Endothelial cell of umbilical vein (primary cell): ENCODE measurements around the gene KRT3. TPM values are rescaled to one million over a fixed set of nuclear protein-coding genes. Genes with fewer than 3 reads are reported as not detected.

ENCODE experiments used
- BruUV-seq: library from RNA; stranded (reverse); fragments of 400-500 nt; replicated peaks from 2 replicates; lab custom pipeline; 2021; lab: Mats Ljungman, UMichigan
- CTCF ChIA-PET: fragments of 300-600, 350-600 bp; sonication (Branson Sonifier 250); formaldehyde crosslinking; loops from one replicate; lab custom pipeline; 2021; ENCODE audit warnings: antibody characterized with exemption, inconsistent platforms; lab: Charles Lee
- POLR2A ChIA-PET: fragments of 300-600, 350-600 bp; sonication (Branson Sonifier 250); formaldehyde crosslinking; loops from one replicate; lab custom pipeline; 2021; ENCODE audit warnings: antibody characterized with exemption, inconsistent platforms; lab: Charles Lee
- DNase-seq: peaks from one replicate; pipeline ENCODE4 v3.0.0-alpha.2; 2011; ENCODE audit warnings: low read depth, low spot score
- FAIRE-seq: peaks from 2 replicates; lab custom pipeline; 2011; peaks lifted over from hg19 to GRCh38; lab: Jason Lieb, UNC
- H2AFZ ChIP-seq: 2 replicates; pipeline ENCODE4 v1.6.0; 2012; ENCODE audit warnings: low read depth, low read length, control low read depth, inconsistent platforms
- H3K27ac ChIP-seq: 2 replicates; pipeline ENCODE4 v1.5.1; 2011; ENCODE audit warnings: low read depth, mild to moderate bottlenecking, control low read depth, low read length, moderate library complexity; ENCODE audit not compliant: insufficient read depth
- H3K27me3 ChIP-seq, 2 experiments: 2 replicates each; pipeline versions ENCODE4 v1.6.0 to v1.6.1; 2011; ENCODE audit warnings: low read length in 2 of 2, mixed read lengths in 1 of 2; ENCODE audit not compliant: control insufficient read depth in 2 of 2, insufficient read depth in 2 of 2
- H3K36me3 ChIP-seq, 2 experiments: 2 replicates in 1 of 2; 3 replicates in 1 of 2; pipeline ENCODE4 v1.5.1; 2011; ENCODE audit warnings: low read length in 2 of 2, mild to moderate bottlenecking in 1 of 2, moderate library complexity in 1 of 2; ENCODE audit not compliant: control insufficient read depth in 2 of 2, insufficient read depth in 2 of 2; ENCODE audit errors: extremely low read depth in 1 of 2
- H3K4me1 ChIP-seq: 3 replicates; pipeline ENCODE4 v1.5.1; 2011; ENCODE audit warnings: mild to moderate bottlenecking, low read length; ENCODE audit not compliant: control insufficient read depth, insufficient read depth; ENCODE audit errors: extremely low read depth
- H3K4me2 ChIP-seq: 2 replicates; pipeline ENCODE4 v1.6.1; 2011; ENCODE audit warnings: low read length, control low read depth, mixed read lengths; ENCODE audit not compliant: insufficient read depth
- H3K4me3 ChIP-seq, 3 experiments: fragments of 200-600 bp in 1 of 3; sonication (generic), shearing (Covaris generic) in 1 of 3; replicated peaks in 1 of 3; 2 replicates each; pipeline ENCODE4 v1.5.1; 2011 to 2016; ENCODE audit warnings: control low read depth in 3 of 3, low read length in 3 of 3, mild to moderate bottlenecking in 2 of 3, inconsistent platforms in 1 of 3, low read depth in 1 of 3, moderate library complexity in 1 of 3; ENCODE audit not compliant: insufficient read depth in 1 of 3
- H3K79me2 ChIP-seq: 2 replicates; pipeline ENCODE4 v1.6.0; 2012; ENCODE audit warnings: low read length, inconsistent platforms; ENCODE audit not compliant: control insufficient read depth, insufficient read depth
- H3K9ac ChIP-seq: replicated peaks from 2 replicates; pipeline ENCODE3; 2011; ENCODE audit warnings: low read length, control low read depth; ENCODE audit not compliant: insufficient read depth; ENCODE audit errors: extremely low read depth
- H3K9me1 ChIP-seq: replicated peaks from 3 replicates; pipeline ENCODE4 v1.6.0; 2011; ENCODE audit warnings: mild to moderate bottlenecking, low read length; ENCODE audit not compliant: control insufficient read depth, insufficient read depth; ENCODE audit errors: extremely low read depth
- H3K9me3 ChIP-seq: replicated peaks from 2 replicates; pipeline ENCODE4 v1.5.1; 2012; ENCODE audit warnings: low read length, inconsistent platforms; ENCODE audit not compliant: control insufficient read depth, insufficient read depth
- H4K20me1 ChIP-seq: replicated peaks from 2 replicates; pipeline ENCODE3; 2011; ENCODE audit warnings: mild to moderate bottlenecking, low read length; ENCODE audit not compliant: control insufficient read depth, insufficient read depth; ENCODE audit errors: extremely low read depth
- CTCF ChIP-seq, 2 donors: IDR thresholded peaks; 1 replicate in 1 of 2; 2 replicates in 1 of 2; pipeline ENCODE4 v1.5.1; 2011; ENCODE audit warnings: low read length in 2 of 2, mild to moderate bottlenecking in 2 of 2, moderate library complexity in 2 of 2, control low read depth in 1 of 2, inconsistent platforms in 1 of 2, low read depth in 1 of 2; ENCODE audit not compliant: insufficient read depth in 1 of 2; ENCODE audit errors: extremely low read depth in 1 of 2
- EZH2 ChIP-seq: IDR thresholded peaks from 2 replicates; pipeline ENCODE4 v1.6.1; 2012; ENCODE audit warnings: borderline replicate concordance, low read depth, mild to moderate bottlenecking, moderate library complexity, low read length, inconsistent platforms; ENCODE audit not compliant: severe bottlenecking
- FOS ChIP-seq: IDR thresholded peaks from 2 replicates; pipeline ENCODE4 v1.6.1; 2011; ENCODE audit warnings: mild to moderate bottlenecking, low read length, moderate library complexity, borderline replicate concordance; ENCODE audit not compliant: insufficient read depth
- GATA2 ChIP-seq: IDR thresholded peaks from 2 replicates; pipeline ENCODE4 v1.7.0; 2011; ENCODE audit warnings: low read depth, mild to moderate bottlenecking, moderate library complexity, mixed read lengths, low read length; ENCODE audit not compliant: insufficient read length, insufficient read depth
- JUN ChIP-seq: IDR thresholded peaks from 2 replicates; pipeline ENCODE4 v1.6.1; 2011; ENCODE audit warnings: borderline replicate concordance, low read depth; ENCODE audit not compliant: insufficient read length, insufficient read depth
- MAX ChIP-seq: IDR thresholded peaks from 2 replicates; pipeline ENCODE4 v1.6.1; 2011; ENCODE audit not compliant: insufficient read depth, insufficient read length
- MYC ChIP-seq: IDR thresholded peaks from one replicate; pipeline ENCODE4 v1.6.1; 2011; ENCODE audit warnings: mild to moderate bottlenecking, low read depth, low read length
- POLR2A ChIP-seq: IDR thresholded peaks from 2 replicates; pipeline ENCODE4 v1.6.1; 2012; ENCODE audit warnings: low read depth, mild to moderate bottlenecking, control low read depth, low read length
- POLR2AphosphoS5 ChIP-seq: IDR thresholded peaks from 2 replicates; pipeline ENCODE4 v1.6.1; 2012; ENCODE audit warnings: low read depth, mild to moderate bottlenecking, control low read depth, low read length, moderate library complexity; ENCODE audit not compliant: insufficient read depth
- dilution Hi-C: fragments of 300-500 bp; cut with MboI; formaldehyde crosslinking; loops from one replicate; pipeline ENCODE4 v1.15.0; 2019; ENCODE audit warnings: low sequenced_read_pairs; ENCODE audit not compliant: extremely low pct_ligation_motif_present
- intact Hi-C: fragments of 100-400 bp; cut with micrococcal nuclease; formaldehyde crosslinking; loops from one replicate; pipeline ENCODE4 v1.10.0; 2022
- polyA plus RNA-seq, 4 experiments: library from polyadenylated mRNA; depleted of rRNA in 3 of 4; stranded (reverse) in 3 of 4; unstranded in 1 of 4; fragments of >200 nt; gene quantifications; 2 replicates each; pipeline versions ENCODE4 v1.2.1 to v1.2.3, GENCODE V29; 2011 to 2012; ENCODE audit warnings: missing spikeins in 1 of 4
- total RNA-seq: library from RNA; stranded (reverse); gene quantifications from 2 replicates; pipeline ENCODE4 v1.2.3, GENCODE V29; 2021

KRT3 gene
- total and polyA plus RNA-seq, 2 donors (not counting 3 experiments of a cell fraction or from before 2014, with no cell fraction given), result not detected

GRCh38 chr12:52812749-52813148 is 16.8 kb upstream of the KRT3 start:
- Histone ChIP-seq H2AFZ (no peak overlapping the region), H3K9ac (no peak overlapping the region), H3K9me1 (no peaks in the 10 kb centered on the region), H3K79me2 (no peaks in the 10 kb centered on the region), H3K27ac (no peak overlapping the region), H3K4me1 (no peaks in the 10 kb centered on the region), H4K20me1 (no peaks in the 10 kb centered on the region), H3K27me3 (no peaks in the 10 kb centered on the region), H3K4me2 (no peak overlapping the region), H3K4me3 (no peak overlapping the region), H3K36me3 (no peaks in the 10 kb centered on the region), H3K9me3 (no peaks in the 10 kb centered on the region)
- dilution Hi-C loops, result no loop called here
- FAIRE-seq, result no peak
- POLR2A ChIA-PET, result no interaction called here
- CTCF ChIA-PET, result no interaction called here
- TF ChIP-seq CTCF (IDR thresholded peaks at IDR 0.05; ENCODE audit: extremely low read depth in 1 of 2, insufficient read depth in 1 of 2, low read depth in 1 of 2, low read length in 2 of 2) (no peak), EZH2 (no peak), FOS (no peak), MAX (no peak), POLR2AphosphoS5 (no peak), MYC (no peak), GATA2 (no peak), POLR2A (no peak), JUN (no peak)
- BruUV-seq, result no TSS peak
- DNase-seq, result no peak
- intact Hi-C loops, result no loop called here
